HepG2 (cell line): ENCODE measurements around the gene CGNL1. TPM values are rescaled to one million over a fixed set of nuclear protein-coding genes. Genes with fewer than 3 reads are reported as not detected.
A peak's percentile ranks its signal among the peaks of the same experiment; 100 is the strongest.

Source experiments
- BRD4 ChIP-seq: sonication (generic); formaldehyde crosslinking; IDR thresholded peaks from 2 replicates; pipeline ENCODE4 v1.4.0; 2020; ENCODE audit warnings: missing genetic modification reagents
- CBFB ChIP-seq: sonication (generic); formaldehyde crosslinking; IDR thresholded peaks from 2 replicates; pipeline ENCODE4 v1.4.0; 2020; ENCODE audit warnings: missing genetic modification reagents
- DNMT1 ChIP-seq: sonication (generic); formaldehyde crosslinking; IDR thresholded peaks from 2 replicates; pipeline ENCODE4 v1.5.1; 2020; ENCODE audit warnings: mild to moderate bottlenecking, missing genetic modification reagents
- FOXJ3 ChIP-seq: sonication (generic); formaldehyde crosslinking; IDR thresholded peaks from 2 replicates; pipeline ENCODE4 v1.4.0; 2020; ENCODE audit warnings: missing genetic modification reagents, mild to moderate bottlenecking, borderline replicate concordance
- HOXD1 ChIP-seq: sonication (generic); formaldehyde crosslinking; IDR thresholded peaks from 2 replicates; pipeline ENCODE4 v1.5.0; 2020; ENCODE audit warnings: missing genetic modification reagents
- MXD1 ChIP-seq: sonication (generic); formaldehyde crosslinking; IDR thresholded peaks from 2 replicates; pipeline ENCODE4 v1.4.0; 2020; ENCODE audit warnings: mild to moderate bottlenecking, missing genetic modification reagents
- NFKBIZ ChIP-seq: IDR thresholded peaks from 2 replicates; pipeline ENCODE4 v1.6.1; 2018; ENCODE audit warnings: missing genetic modification reagents, missing compliant biosample characterization
- PAXIP1 ChIP-seq: sonication (generic); formaldehyde crosslinking; conservative IDR thresholded peaks from 2 replicates; pipeline ENCODE4 v1.4.0; 2020; ENCODE audit warnings: mild to moderate bottlenecking, missing genetic modification reagents, moderate library complexity
- SALL1 ChIP-seq: sonication (generic); formaldehyde crosslinking; IDR thresholded peaks from 2 replicates; pipeline ENCODE4 v1.8.0; 2022; ENCODE audit warnings: mild to moderate bottlenecking, missing genetic modification reagents
- SKIL ChIP-seq: sonication (generic); formaldehyde crosslinking; IDR thresholded peaks from 2 replicates; pipeline ENCODE4 v1.8.0; 2022; ENCODE audit warnings: missing genetic modification reagents, mild to moderate bottlenecking, moderate library complexity, borderline replicate concordance
- SMYD3 ChIP-seq: sonication (generic); formaldehyde crosslinking; IDR thresholded peaks from 2 replicates; pipeline ENCODE4 v1.8.1; 2023; ENCODE audit warnings: mild to moderate bottlenecking, missing genetic modification reagents
- ZBTB40 ChIP-seq, 2 experiments: fragments of 450-650 bp in 1 of 2; sonication (generic) in 1 of 2; formaldehyde crosslinking in 1 of 2; IDR thresholded peaks; 2 replicates each; pipeline versions ENCODE4 v1.6.1 to v1.8.0; 2016 to 2022; ENCODE audit warnings: antibody characterized with exemption in 1 of 2, mild to moderate bottlenecking in 1 of 2, missing genetic modification reagents in 1 of 2
- ZNF331 ChIP-seq: sonication (generic); formaldehyde crosslinking; IDR thresholded peaks from 2 replicates; pipeline ENCODE4 v1.4.0; 2020; ENCODE audit warnings: missing genetic modification reagents
- ZNF382 ChIP-seq: sonication (generic); formaldehyde crosslinking; IDR thresholded peaks from 2 replicates; pipeline ENCODE4 v1.5.0; 2020; ENCODE audit warnings: missing genetic modification reagents, mild to moderate bottlenecking, borderline replicate concordance
- ZSCAN31 ChIP-seq: sonication (generic); formaldehyde crosslinking; IDR thresholded peaks from 2 replicates; pipeline ENCODE4 v1.5.0; 2020; ENCODE audit warnings: low read depth, mild to moderate bottlenecking, missing genetic modification reagents
- polyA plus RNA-seq, 8 experiments: library from polyadenylated mRNA; depleted of rRNA in 3 of 8; stranded (reverse) in 7 of 8; unstranded in 1 of 8; fragments of >200 nt; fragmentation: Illumina TruSeq in 4 of 8; extraction: Trizol in 4 of 8; gene quantifications; 2 replicates each; pipeline versions ENCODE4 v1.2.1 to v1.2.3, GENCODE V29; 2011 to 2016; ENCODE audit warnings: low read depth in 4 of 8, missing spikeins in 1 of 8, mixed read lengths in 1 of 8; ENCODE audit not compliant: insufficient read depth in 1 of 8
- total RNA-seq, 5 experiments: library from RNA; depleted of rRNA; stranded (reverse); fragments of >200 nt; fragmentation: Illumina TruSeq; extraction: Trizol; gene quantifications; 2 replicates each; pipeline ENCODE4 v1.2.3, GENCODE V29; 2016; ENCODE audit warnings: low read depth in 1 of 5

The CGNL1 gene
- total and polyA plus RNA-seq, 2 of the 13 experiments (the other 11 are each of a cell fraction or from before 2014, with no cell fraction given), result 5.6 to 15.6 TPM

- TF ChIP-seq PAXIP1 (CRISPR knock-in tag), result peak; percentile 67
- TF ChIP-seq ZNF382 (CRISPR knock-in tag), result no peak
- TF ChIP-seq DNMT1 (CRISPR knock-in tag), result no peak
- no peak for TF ChIP-seq HOXD1 (CRISPR knock-in tag)
- TF ChIP-seq SKIL (CRISPR knock-in tag), result no peak
- peak; percentile 43; the same call in 1 of the 2 replicates for TF ChIP-seq CBFB (CRISPR knock-in tag)
- TF ChIP-seq BRD4 (CRISPR knock-in tag), result no peak
- TF ChIP-seq MXD1, result no peak
- no peak for TF ChIP-seq SMYD3 (CRISPR knock-in tag)
- peak; percentile 60; the same call in 1 of the 2 replicates for TF ChIP-seq FOXJ3 (CRISPR knock-in tag)
- TF ChIP-seq ZNF331 (CRISPR knock-in tag), result no peak
- no peak for TF ChIP-seq SALL1 (CRISPR knock-in tag)
- no peak for TF ChIP-seq ZSCAN31 (CRISPR knock-in tag)
- TF ChIP-seq ZBTB40 (IDR thresholded peaks at IDR 0.05), result no peak
- TF ChIP-seq ZBTB40 (CRISPR knock-in tag; IDR thresholded peaks at IDR 0.05), result no peak
- TF ChIP-seq NFKBIZ (CRISPR knock-in tag), result no peak
These were observed 15.2 kb downstream of the CGNL1 start (continued) for GRCh38 chr15:57391537-57391936.
